Fibroblast of pulmonary artery (primary cell): ENCODE results near the gene SYNE1.

Experiments
- DNase-seq: peaks from one replicate; pipeline ENCODE4 v3.0.0-alpha.2; 2010; ENCODE audit warnings: low read depth
- H3K4me3 ChIP-seq: replicated peaks from 2 replicates; pipeline ENCODE4 v1.5.1; 2011; ENCODE audit warnings: low read depth, mild to moderate bottlenecking, control low read depth, low read length, moderate library complexity
- CTCF ChIP-seq: IDR thresholded peaks from 2 replicates; pipeline ENCODE4 v1.5.1; 2011; ENCODE audit warnings: mild to moderate bottlenecking, control low read depth, low read length, inconsistent platforms; ENCODE audit errors: missing control alignments

SYNE1 gene

DNA sequence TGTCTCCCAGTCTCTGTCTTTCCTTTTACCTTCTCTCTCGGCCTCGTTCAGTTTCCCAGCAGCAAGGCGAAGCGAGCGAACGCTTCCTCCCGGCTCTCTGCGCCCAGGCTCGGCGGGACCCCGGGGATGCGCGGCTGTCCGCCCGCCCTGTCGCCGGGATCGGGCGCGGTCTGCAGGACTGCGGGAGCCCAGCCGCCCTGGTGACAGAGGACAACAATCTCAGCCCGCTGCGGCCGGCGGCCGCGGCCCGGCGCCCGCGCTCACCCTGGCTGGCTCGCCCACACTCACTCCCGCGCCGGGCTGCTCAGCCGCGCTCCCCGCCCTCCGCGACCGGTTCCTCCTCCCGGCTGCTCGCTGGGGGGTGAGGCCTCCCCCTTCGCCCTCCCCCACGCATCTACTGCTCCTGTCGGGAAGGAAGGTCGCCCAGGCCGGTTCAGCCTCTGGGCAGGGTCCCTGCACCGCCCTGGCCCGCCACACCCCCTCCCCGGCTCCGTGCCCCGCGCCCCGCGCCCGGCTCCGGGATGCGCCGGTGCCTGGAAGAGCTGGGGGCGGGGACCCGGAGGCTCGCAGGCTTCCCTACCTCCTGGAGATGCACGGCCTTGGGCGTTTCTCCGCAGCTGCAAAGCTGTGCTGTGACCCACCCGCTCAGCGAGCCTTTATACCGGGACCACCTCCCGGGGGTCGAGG, 410 bp downstream of the SYNE1 start:
- TF ChIP-seq CTCF = no peak
- peak; percentile 30 for DNase-seq
- peak overlapping the region; percentile 63 for H3K4me3 ChIP-seq

GRCh38 chr6:152636021-152636608, 1.0 kb downstream of the SYNE1 start:
- TF ChIP-seq CTCF = no peak
- peak; percentile 42 for DNase-seq
- peak overlapping the region; percentile 63 for H3K4me3 ChIP-seq

DNA sequence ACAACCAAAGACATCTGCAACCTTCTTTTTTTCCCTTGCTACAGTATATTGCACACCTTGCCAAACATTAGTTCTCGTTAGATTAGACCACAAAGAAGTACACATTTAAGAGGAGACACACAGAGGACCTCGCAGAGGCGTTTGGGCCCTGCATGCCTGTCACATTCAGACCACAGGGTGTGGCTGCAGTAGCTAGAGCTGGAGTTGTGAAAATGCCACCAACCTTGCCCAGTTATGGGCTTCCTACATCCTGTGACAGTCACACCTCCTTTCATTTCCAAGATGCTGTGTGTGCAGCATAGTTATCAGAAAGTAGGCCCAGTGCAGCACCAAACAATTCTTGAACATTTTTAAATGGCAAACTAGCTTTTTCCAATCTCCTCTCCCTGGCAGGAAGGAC, 2.4 kb downstream of the SYNE1 start:
- no peak for TF ChIP-seq CTCF

GRCh38 chr6:152632121-152632782, 4.9 kb downstream of the SYNE1 start:
- no peak for DNase-seq
- no peak overlapping the region for H3K4me3 ChIP-seq
- TF ChIP-seq CTCF = no peak

More for the DNA sequence above, 2.4 kb downstream of the SYNE1 start:
- H3K4me3 ChIP-seq = no peak overlapping the region
- DNase-seq = no peak

- no peak for DNase-seq
- no peak overlapping the region for H3K4me3 ChIP-seq
- no peak for TF ChIP-seq CTCF
Observed at GRCh38 chr6:152631376-152631775, 5.8 kb downstream of the SYNE1 start.

- no peak for DNase-seq
- no peak for TF ChIP-seq CTCF
- no peak overlapping the region for H3K4me3 ChIP-seq
Observed at GRCh38 chr6:152630832-152631231, 6.3 kb downstream of the SYNE1 start.
